Measurements from ENCODE around the gene MAFG. TPM values are rescaled to one million over a fixed set of nuclear protein-coding genes. Genes with fewer than 3 reads are reported as not detected.

Gene MAFG
- total and polyA plus RNA-seq, 2 of the 13 experiments (the other 11 are each of a cell fraction or from before 2014, with no cell fraction given), result 14.5 to 20.0 TPM

- 0 out of 2 replicates have a peak, but pooled peaks have one; percentile 40 for TF ChIP-seq MYC (CRISPR knock-in tag; IDR thresholded peaks at IDR 0.05; ENCODE audit: borderline replicate concordance)
- TF ChIP-seq ZNF546 (CRISPR knock-in tag; conservative IDR thresholded peaks at IDR 0.05), result no peak; the same call in 1 of the 2 replicates
- TF ChIP-seq GTF3A (CRISPR knock-in tag; conservative IDR thresholded peaks at IDR 0.05), result no peak
- no peak for TF ChIP-seq FOXM1 (CRISPR knock-in tag; IDR thresholded peaks at IDR 0.05)
- no peak for TF ChIP-seq DRAP1 (CRISPR knock-in tag; IDR thresholded peaks at IDR 0.05)
- no peak for TF ChIP-seq HOMEZ (CRISPR knock-in tag; IDR thresholded peaks at IDR 0.05; ENCODE audit: low read depth)
- no peak for TF ChIP-seq ZBTB34 (CRISPR knock-in tag; IDR thresholded peaks at IDR 0.05)
- no peak for TF ChIP-seq CENPBD1 (CRISPR knock-in tag; IDR thresholded peaks at IDR 0.05; ENCODE audit: borderline replicate concordance, low read depth)
- TF ChIP-seq SAFB2 (CRISPR knock-in tag; IDR thresholded peaks at IDR 0.05; ENCODE audit: borderline replicate concordance, low read depth), result peak; percentile 40; the same call in 1 of the 2 replicates
- TF ChIP-seq ZNF572 (CRISPR knock-in tag; IDR thresholded peaks at IDR 0.05), result no peak
- TF ChIP-seq ZNF484 (CRISPR knock-in tag; IDR thresholded peaks at IDR 0.05; ENCODE audit: borderline replicate concordance, low read depth), result no peak
- TF ChIP-seq POGZ (CRISPR knock-in tag; IDR thresholded peaks at IDR 0.05), result no peak
- no peak for TF ChIP-seq ZNF17 (CRISPR knock-in tag; IDR thresholded peaks at IDR 0.05)
- no peak for TF ChIP-seq PAX8 (CRISPR knock-in tag; IDR thresholded peaks at IDR 0.05; ENCODE audit: borderline replicate concordance)
- no peak for TF ChIP-seq NR0B2 (CRISPR knock-in tag; IDR thresholded peaks at IDR 0.05)
- 0 out of 2 replicates have a peak, but pooled peaks have one; percentile 19 for TF ChIP-seq ZBTB7B (CRISPR knock-in tag; IDR thresholded peaks at IDR 0.05)
- TF ChIP-seq DBP (CRISPR knock-in tag; IDR thresholded peaks at IDR 0.05; ENCODE audit: not compliant biosample characterization), result no peak
- no peak for TF ChIP-seq PRDM10 (CRISPR knock-in tag; IDR thresholded peaks at IDR 0.05; ENCODE audit: low read depth)
- no peak for TF ChIP-seq ISX (CRISPR knock-in tag; conservative IDR thresholded peaks at IDR 0.05)
Measured at GRCh38 chr17:81959362-81960129, 32.0 kb upstream of the MAFG start (continued).

Measured in HepG2 (cell line).